GM19043 (cell line): ENCODE measurements around the gene RASAL2.
A peak's percentile ranks its signal among the peaks of the same experiment; 100 is the strongest.
"Not testable (repeated sequence)": the region's sequence is repeated elsewhere in the genome, so short reads cannot be mapped to it uniquely, and the experiment has no call there.

ENCODE experiments used
- ATAC-seq: cut with Tn5 transposase; IDR thresholded peaks from one replicate; pipeline ENCODE4 v1.9.1; 2021; ENCODE audit warnings: low read depth; ENCODE audit not compliant: unreplicated experiment

RASAL2 gene

GRCh38 chr1:178273707-178274410, 180.0 kb downstream of the RASAL2 start:
- ATAC-seq: no peak

GRCh38 chr1:178275049-178275448, 181.1 kb downstream of the RASAL2 start:
- ATAC-seq: no peak

DNA sequence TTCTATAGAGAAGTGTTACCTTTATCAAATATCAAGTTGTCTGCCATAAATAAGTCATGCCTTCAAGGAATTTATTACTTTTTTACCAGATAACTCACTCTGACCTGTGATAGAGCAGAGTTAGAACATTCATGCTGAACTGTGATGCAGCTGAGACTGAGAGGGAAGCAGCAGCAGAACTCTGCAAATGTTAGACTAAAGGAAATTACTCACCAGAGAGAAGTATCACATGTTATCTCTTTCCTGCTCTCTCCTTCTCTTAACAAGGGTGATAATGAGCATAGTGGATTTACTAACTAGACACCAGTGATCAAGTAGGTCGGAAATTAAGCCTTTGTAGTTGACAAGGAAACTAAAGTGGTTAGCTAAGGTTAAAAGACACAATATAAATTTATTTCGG, 181.6 kb downstream of the RASAL2 start:
- ATAC-seq: no peak

GRCh38 chr1:178277793-178278530, 184.1 kb downstream of the RASAL2 start:
- ATAC-seq: no peak

DNA sequence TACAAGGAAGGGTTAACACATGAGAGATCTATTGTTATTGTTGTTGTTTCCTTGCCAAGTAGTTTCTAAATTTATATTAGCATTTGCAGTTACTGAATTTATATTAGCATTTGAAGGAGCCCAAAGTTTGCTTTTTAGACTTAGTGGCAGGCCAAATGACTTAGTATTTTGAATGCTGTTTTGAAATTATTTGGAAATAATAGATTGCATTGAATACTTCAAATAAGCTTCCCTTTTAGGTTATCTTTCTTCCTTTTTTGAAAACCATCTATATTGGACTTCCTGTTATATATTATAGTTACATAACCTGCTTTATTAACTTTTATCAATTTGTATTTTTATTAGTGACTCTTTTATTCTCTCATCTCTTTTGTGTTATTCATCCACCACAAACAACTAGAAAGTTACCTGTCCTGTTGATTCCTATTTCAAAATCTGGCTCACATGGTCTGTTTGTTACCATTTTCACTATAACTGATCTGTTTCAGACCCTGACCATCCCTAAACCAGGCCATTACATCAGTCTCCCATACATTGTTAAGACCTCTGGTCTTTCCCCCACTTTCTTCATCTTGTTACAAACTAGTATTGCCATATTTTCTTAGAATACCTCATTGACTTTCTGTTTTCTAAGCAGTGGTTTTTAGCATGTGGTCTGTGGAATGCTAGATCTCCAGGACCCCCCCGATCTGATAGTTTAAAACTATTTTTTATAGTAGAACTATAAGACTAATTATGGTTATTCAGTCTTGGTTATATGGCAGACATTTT, 185.2 kb downstream of the RASAL2 start:
- ATAC-seq: no peak

GRCh38 chr1:178282949-178283367, 189.1 kb downstream of the RASAL2 start:
- no peak for ATAC-seq

- no peak for ATAC-seq
Observed at GRCh38 chr1:178283409-178283808, 189.5 kb downstream of the RASAL2 start.

- no peak for ATAC-seq
Observed at GRCh38 chr1:178284058-178284457, 190.2 kb downstream of the RASAL2 start.

DNA sequence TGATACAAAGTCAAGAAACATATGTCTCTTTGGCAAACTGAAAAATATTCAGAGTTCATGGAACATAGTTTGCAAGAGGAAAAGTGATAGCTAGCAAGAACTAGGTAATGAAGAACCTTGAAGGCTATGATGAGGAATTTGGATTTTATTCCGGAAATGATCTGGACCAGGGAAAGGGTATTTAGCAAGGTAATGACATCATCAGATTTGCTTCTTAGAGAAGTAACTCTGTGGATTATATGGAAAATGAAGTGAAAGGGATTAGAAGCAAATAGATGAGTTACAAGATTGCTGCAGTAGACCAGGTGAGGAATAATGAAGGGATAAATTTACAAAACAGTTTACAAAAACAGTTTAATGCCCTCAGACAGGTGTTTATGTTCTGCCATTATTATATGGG, 197.3 kb downstream of the RASAL2 start:
- ATAC-seq: no peak

DNA sequence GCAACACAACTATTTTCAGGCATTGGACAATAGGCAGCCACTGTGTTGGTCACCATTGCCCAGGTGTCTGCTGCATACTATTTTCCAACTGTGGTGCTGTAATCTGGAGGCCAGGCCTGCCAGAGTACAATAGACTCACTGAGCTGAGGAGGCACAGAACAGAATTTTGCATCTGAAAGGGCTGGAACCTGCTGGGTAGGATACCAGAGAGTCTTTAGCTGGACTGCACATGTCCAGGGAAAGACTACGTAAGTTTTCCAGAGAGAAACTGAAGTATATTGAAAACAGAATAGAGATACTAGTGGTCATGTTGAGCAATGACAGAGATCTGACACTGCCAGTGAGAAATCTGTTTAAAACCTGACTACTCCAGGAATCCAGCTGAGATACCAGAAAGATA, 200.8 kb downstream of the RASAL2 start:
- no peak for ATAC-seq

- no peak for ATAC-seq
Observed at GRCh38 chr1:178300352-178300699, 206.4 kb downstream of the RASAL2 start.

GRCh38 chr1:178301141-178301540, 207.2 kb downstream of the RASAL2 start:
- ATAC-seq: no peak

DNA sequence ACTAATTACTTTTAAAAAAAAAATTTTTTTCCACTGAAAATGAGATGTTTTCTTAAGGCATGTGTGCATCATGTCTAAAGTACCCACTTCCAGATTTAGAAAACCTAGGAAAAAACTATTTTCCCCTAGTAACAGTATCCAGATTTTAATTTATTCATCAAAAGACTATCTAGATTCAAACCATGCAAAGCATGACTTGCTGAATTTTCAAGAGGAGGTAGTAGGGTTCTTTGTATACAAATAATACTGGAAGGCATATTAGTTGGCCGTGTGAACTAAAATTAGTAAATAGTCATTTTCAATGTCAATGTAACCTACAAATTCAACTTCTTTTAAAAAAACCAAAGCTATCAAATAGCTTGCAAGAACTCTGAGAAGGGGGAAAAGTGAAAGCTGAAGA, 213.4 kb downstream of the RASAL2 start:
- ATAC-seq: no peak

DNA sequence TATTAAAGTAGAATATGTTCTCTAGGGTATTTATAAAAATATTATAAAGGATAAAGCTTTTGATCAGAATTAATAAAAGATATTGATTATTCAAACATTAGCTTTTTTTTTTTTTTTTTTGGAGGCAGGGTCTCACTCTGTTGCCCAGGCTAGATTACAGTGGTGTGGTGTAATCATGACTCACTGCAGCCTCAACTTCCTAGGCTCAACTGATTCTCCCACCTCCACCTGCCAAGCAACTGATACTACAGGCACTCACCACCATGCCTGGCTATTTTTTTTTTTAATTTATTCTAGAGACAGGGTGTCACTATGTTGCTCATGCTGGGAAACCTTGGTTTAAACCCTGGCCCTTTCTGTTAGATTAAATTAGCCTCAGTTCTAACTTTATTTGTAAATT, 214.5 kb downstream of the RASAL2 start:
- ATAC-seq: no peak

- peak; percentile 79 for ATAC-seq
Observed at GRCh38 chr1:178310685-178311105, 216.8 kb downstream of the RASAL2 start.

GRCh38 chr1:178311164-178311563, 217.3 kb downstream of the RASAL2 start:
- ATAC-seq: no peak

- not testable (repeated sequence) for ATAC-seq
Observed at GRCh38 chr1:178320280-178320982, 226.5 kb downstream of the RASAL2 start.

DNA sequence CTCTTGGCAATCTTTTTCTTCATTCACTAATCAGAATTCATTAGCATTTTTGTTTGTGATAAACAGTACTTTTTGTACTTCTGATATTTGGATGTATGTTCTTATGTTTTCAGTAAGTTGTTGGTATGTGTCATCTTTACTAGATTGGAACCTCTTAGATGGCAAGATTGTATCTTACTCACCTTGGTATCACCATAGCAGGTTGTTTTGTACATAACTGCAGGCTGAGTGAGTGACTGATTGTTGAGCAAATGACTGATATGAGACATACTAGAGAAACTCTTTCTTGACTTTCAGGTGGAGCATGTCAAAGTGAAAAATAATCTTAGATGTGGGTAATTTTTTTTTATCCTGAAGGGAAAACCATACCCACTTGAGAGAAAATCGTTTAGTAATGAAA, 229.2 kb downstream of the RASAL2 start:
- no peak for ATAC-seq

DNA sequence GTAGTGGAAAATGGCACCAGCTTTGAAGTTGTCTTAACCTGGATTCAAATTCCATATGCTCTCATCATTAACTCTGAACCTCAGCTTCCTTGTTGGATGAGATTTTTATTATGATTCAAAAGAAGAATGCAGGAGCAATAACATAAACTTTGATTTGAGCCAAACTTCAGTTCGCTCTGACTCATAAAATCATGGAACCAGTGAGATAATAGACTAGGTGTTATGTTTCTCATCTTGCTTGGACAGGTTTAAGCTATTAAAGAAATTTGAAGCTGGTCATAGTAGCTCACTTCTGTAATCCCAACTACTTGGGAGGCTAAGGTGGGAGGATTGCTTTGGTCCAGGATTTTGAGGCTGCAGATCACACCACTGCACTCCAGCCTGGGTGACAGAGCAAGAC, 230.1 kb downstream of the RASAL2 start:
- no peak for ATAC-seq

DNA sequence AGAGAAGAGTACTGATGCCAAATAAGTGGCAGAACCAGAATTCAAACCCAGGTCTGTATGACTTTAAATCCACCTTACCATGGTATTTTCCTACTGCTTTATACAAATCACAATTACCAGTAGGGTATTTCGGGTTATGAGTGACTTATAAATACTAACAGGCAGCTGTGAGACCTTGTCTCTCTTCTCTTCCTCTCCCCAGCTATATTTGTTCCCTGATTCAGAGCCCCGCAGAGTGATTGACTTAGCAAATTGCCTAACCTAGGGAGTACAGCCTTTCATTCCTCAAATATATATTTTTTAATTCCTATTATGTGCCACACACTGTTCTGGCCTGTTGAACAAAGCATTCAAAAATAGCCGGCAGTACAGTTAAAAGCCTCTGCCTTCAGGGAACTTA, 234.8 kb downstream of the RASAL2 start:
- no peak for ATAC-seq

DNA sequence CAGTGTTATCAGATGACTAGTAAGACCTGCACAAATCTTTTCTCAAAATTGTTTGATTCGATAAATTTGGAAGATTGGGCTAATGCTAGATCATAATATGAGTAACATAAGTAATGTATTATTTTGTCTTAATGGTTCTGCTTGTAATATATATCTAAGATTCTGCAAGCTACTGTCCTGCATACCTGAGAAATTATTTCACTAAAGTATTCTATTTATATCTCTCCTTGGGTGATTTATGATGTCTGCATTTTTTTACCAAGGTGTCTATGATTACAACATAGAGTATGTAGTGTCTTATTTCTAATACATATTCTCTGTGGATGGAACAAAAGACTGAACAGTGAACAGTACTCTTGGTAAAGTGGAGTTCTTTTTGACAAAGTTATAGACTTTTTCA, 236.2 kb downstream of the RASAL2 start:
- no peak for ATAC-seq
